HG03196 (cell line): ENCODE measurements around the gene DEFB132.

ENCODE experiments used
- ATAC-seq: cut with Tn5 transposase; IDR thresholded peaks from one replicate; pipeline ENCODE4 v1.9.1; 2021; ENCODE audit not compliant: unreplicated experiment

The DEFB132 gene

DNA sequence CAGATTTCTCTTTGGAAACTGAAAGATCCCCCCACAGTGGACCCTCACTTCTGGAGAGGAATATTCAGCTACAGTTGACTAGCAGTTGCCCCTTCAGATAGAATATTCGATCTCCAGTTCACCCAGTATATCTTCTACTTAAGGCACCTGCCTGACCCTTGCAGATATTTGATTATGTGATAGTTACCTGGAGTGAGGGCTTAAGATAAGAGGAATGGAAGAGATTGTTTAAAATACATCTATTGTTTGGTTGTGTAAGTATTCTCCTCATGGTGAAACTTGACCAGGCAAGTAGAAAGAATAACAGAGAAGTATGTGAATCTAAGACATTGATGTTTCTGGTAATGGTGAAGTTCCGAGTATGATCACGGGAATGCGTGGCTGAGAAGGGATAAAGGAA lies 38.3 kb downstream of the DEFB132 start:
- no peak for ATAC-seq

DNA sequence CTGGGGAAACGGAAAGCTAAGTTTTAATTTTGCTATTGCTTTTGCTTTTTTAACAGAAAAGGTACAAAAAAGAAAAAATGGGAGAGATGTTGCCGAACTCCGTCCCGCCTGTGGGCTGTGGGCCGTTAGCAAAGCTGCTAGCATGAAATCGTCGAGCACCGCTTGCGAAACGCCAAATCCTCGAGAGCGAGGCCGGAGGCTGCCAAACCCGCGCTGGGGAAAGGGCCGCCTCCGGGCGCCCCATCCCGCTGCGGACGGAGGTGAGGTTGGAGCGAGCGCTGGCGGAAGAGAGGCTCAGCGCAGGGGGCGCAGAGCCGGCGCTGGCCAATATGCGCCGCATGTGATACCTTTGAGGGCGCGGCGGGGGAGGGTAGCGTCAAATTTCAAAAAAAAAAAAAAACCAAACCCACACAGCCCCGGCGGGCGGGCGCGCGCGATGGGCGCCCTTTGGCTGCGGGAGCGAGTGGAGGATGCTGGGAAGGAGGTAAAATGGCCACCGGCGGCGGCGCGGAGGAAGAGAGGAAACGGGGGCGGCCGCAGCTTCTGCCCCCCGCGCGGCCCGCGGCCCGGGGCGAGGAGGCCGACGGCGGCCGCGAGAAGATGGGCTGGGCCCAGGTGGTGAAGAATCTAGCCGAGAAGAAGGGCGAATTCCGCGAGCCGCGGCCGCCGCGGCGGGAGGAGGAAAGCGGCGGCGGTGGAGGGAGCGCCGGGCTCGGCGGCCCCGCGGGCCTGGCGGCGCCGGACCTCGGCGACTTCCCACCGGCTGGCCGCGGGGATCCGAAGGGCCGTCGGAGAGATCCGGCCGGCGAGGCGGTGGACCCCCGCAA lies 39.8 kb downstream of the DEFB132 start, which contains the start of gene ZCCHC3:
Gene ZCCHC3, plus strand, starts transcription at position 473 of the 827 bp plus-strand sequence. Its CDS starts 17 bp downstream, at position 490.
- ATAC-seq, result peak; percentile 77

DNA sequence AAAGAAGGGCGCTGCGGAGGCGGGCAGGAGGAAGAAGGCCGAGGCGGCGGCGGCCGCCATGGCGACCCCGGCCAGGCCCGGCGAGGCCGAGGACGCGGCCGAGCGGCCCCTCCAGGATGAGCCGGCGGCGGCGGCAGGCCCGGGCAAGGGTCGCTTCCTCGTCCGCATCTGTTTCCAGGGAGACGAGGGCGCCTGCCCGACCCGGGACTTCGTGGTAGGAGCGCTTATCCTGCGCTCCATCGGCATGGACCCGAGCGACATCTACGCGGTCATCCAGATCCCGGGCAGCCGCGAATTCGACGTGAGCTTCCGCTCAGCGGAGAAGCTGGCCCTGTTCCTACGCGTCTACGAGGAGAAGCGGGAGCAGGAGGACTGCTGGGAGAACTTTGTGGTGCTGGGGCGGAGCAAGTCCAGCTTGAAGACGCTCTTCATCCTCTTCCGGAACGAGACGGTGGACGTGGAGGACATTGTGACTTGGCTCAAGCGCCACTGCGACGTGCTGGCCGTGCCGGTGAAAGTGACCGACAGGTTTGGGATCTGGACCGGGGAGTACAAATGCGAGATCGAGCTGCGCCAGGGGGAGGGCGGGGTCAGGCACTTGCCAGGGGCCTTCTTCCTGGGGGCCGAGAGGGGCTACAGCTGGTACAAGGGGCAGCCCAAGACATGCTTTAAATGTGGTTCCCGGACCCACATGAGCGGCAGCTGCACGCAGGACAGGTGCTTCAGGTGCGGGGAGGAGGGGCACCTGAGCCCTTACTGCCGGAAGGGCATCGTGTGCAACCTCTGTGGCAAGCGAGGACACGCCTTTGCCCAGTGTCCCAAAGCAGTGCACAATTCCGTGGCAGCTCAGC lies 40.6 kb downstream of the DEFB132 start:
- peak; percentile 17 for ATAC-seq

- ATAC-seq, result no peak
These were observed 41.4 kb downstream of the DEFB132 start for GRCh38 chr20:298776-299391.

- no peak for ATAC-seq
These were observed 42.9 kb downstream of the DEFB132 start for GRCh38 chr20:300345-300990.

- no peak for ATAC-seq
These were observed 44.6 kb downstream of the DEFB132 start for GRCh38 chr20:301886-302848.

GRCh38 chr20:305745-306144 lies 48.2 kb downstream of the DEFB132 start:
- ATAC-seq, result no peak

DNA sequence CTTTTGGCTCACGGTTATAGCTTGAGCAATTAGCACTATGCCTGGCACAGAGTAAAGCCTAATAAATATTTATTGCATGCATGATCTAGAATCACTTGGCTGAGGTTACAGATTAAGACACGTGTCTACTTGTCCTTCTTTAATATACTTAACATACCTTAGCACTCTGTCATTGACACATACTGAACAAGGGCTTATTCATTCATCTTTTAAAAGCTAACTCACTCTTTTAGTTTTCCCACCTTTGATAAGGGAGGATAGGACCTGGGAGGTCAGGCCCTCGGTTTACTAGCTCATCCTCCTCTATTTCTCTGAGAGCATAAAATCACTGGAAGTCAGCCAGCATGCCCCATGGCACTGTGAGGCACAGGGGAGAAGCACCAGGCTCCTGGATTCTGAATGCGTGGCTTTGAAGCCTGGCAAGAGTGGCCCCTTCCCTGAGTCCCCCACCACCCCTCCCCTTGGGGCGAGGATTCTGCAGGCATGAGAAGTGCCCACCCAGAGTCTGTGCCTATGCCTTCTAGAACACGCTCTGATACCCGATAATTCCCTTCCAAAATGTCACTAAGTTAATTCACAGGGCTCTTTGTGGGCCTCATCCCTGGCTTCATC lies 51.0 kb downstream of the DEFB132 start:
- ATAC-seq, result no peak

DNA sequence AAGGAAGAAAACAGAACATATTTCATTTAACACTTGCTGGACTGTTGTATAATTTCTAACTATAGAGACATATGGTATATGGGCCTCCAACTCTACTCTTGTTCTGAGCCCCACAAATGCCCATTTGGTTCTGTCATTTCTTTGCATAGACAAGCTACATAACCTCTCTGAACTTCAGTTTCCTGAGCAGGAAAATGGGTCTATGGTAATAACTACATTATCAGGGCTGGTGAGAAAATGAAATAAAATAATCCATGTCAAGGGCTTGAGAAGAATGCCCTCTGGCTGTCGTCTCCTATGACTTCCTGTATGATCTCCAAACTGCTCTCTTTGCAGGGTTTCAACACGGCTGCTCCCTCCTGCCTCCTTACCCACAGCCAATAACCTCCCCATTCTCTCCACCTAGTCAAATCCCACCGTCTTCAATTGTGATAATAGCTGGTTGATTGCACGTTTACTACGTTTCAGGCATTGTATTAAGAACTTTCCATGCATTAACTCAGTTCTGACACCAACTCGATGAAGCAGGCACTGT lies 51.8 kb downstream of the DEFB132 start:
- ATAC-seq, result no peak

GRCh38 chr20:309841-310644 lies 52.5 kb downstream of the DEFB132 start:
- peak; percentile 90 for ATAC-seq

- no peak for ATAC-seq
These were observed 53.1 kb downstream of the DEFB132 start for GRCh38 chr20:310645-311044.
